CD4-positive, alpha-beta T cell treated with Interleukin-1 beta for 1 hour (primary cell): Measurements from ENCODE around the gene SLC34A3.

Source experiments
- DNase-seq, 2 donors: peaks; one replicate each; pipeline ENCODE4 v3.0.0-alpha.2; 2020 to 2022

Gene SLC34A3

DNA sequence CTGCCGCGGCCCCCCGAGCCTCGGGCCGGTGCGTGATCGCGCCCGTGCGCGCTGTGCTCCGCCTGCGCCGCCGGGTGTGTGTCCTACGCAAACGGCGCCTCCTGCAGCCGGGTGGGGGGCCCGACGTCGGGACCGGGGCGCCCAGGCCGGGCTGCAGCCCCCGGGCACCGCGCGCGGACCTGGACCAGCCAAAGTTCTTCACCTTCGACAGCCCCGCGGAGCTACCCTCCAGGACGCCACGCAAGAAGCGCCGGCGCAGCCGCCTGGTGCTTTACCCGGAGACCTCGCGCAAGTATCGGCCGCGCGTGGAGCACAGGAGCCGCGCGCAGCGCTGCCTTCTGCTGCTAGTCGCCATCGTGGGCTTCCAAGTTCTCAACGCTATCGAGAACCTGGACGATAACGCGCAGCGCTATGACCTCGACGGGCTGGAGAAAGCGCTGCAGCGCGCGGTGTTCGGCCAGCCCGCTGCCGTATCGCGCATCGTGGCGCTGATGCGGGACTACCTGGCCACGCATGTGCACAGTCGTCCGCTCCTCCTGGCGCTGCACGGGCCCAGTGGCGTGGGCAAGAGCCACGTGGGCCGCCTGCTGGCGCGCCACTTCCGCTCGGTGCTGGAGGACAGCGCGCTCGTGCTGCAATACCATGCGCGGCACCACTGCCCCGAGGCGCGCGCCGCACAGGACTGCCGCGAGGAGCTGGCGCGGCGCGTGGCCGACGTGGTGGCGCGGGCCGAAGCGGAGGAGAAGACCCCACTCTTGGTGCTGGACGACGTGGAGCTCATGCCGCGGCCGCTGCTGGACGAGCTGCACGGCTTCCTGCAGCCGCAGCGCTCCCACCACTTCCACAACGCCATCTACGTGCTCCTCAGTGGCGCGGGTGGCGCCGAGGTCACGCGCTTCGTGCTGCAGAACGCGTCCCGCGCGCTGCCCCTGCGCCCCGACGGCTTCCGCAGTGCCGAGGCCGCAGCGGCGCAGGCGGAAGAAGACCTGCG is 48.3 kb downstream of the SLC34A3 start:
- DNase-seq: no peak

GRCh38 chr9:137279741-137280473 is 49.2 kb downstream of the SLC34A3 start:
- no peak for DNase-seq

- peak; percentile 22 to 27 for DNase-seq
Measured at GRCh38 chr9:137280474-137281344, 50.0 kb downstream of the SLC34A3 start.

- DNase-seq: no peak
Measured at GRCh38 chr9:137281345-137282116, 50.8 kb downstream of the SLC34A3 start.
